PC-9 (cell line): ENCODE results near the gene BIK. TPM values are rescaled to one million over a fixed set of nuclear protein-coding genes. Genes with fewer than 3 reads are reported as not detected.

Experiments
- BruUV-seq: library from RNA; stranded (reverse); fragments of 400-500 nt; replicated peaks from 2 replicates; lab custom pipeline; 2021; lab: Mats Ljungman, UMichigan
- CTCF ChIA-PET: fragments of 300-600 bp; sonication (Branson Sonifier 250); formaldehyde crosslinking; loops from one replicate; lab custom pipeline; 2022; ENCODE audit warnings: antibody characterized with exemption; lab: Charles Lee
- POLR2A ChIA-PET: fragments of 300-600 bp; sonication (Branson Sonifier 250); formaldehyde crosslinking; loops from one replicate; lab custom pipeline; 2022; ENCODE audit warnings: antibody characterized with exemption; ENCODE audit not compliant: unreplicated experiment; lab: Charles Lee
- DNase-seq, 2 experiments: peaks; one replicate each; pipeline versions ENCODE4 v3.0.0 to v3.0.0-alpha.2; 2015 to 2022; ENCODE audit warnings: mixed read lengths in 1 of 2
- H2AFZ ChIP-seq: fragments of 200-600 bp; sonication (generic); 2 replicates; pipeline ENCODE4 v1.8.1; 2017; ENCODE audit warnings: antibody characterized with exemption
- H3F3A ChIP-seq: fragments of 200-600 bp; sonication (generic); 2 replicates; pipeline ENCODE4 v1.8.1; 2017; ENCODE audit warnings: antibody characterized with exemption, mild to moderate bottlenecking, low read depth; ENCODE audit not compliant: insufficient read depth
- H3K27ac ChIP-seq: fragments of 200-600 bp; sonication (generic); 2 replicates; pipeline ENCODE4 v1.6.1; 2016; ENCODE audit warnings: mixed run types
- H3K27me3 ChIP-seq: fragments of 200-600 bp; sonication (generic); 2 replicates; pipeline ENCODE4 v1.6.1; 2016; ENCODE audit warnings: low read depth, mixed run types; ENCODE audit not compliant: insufficient read depth
- H3K36me3 ChIP-seq: fragments of 200-600 bp; sonication (generic); 2 replicates; pipeline ENCODE4 v1.6.1; 2016; ENCODE audit warnings: low read depth, mixed run types
- H3K4me1 ChIP-seq: fragments of 200-600 bp; sonication (generic); replicated peaks from 2 replicates; pipeline ENCODE4 v1.6.1; 2016; ENCODE audit warnings: mixed run types; ENCODE audit not compliant: insufficient read depth
- H3K4me2 ChIP-seq: fragments of 200-600 bp; sonication (generic); 2 replicates; pipeline ENCODE4 v1.6.1; 2017; ENCODE audit warnings: mixed run types
- H3K4me3 ChIP-seq: fragments of 200-600 bp; sonication (generic); 2 replicates; pipeline ENCODE4 v1.6.1; 2016; ENCODE audit warnings: mixed run types
- H3K79me2 ChIP-seq: fragments of 200-600 bp; sonication (generic); 2 replicates; pipeline ENCODE4 v1.6.1; 2017; ENCODE audit warnings: low read depth, mixed run types
- H3K9me2 ChIP-seq: fragments of 200-600 bp; sonication (generic); 2 replicates; pipeline ENCODE4 v1.8.1; 2017; ENCODE audit warnings: mild to moderate bottlenecking; ENCODE audit not compliant: insufficient read depth
- H3K9me3 ChIP-seq: fragments of 200-600 bp; sonication (generic); 2 replicates; pipeline ENCODE4 v1.8.1; 2016; ENCODE audit warnings: low read depth; ENCODE audit not compliant: insufficient read depth
- H4K20me1 ChIP-seq: fragments of 200-600 bp; sonication (generic); 2 replicates; pipeline ENCODE4 v1.8.1; 2017; ENCODE audit not compliant: insufficient read depth
- CTCF ChIP-seq: fragments of 200-600 bp; sonication (generic); conservative IDR thresholded peaks from 2 replicates; pipeline ENCODE4 v1.6.1; 2017; ENCODE audit warnings: mixed run types, antibody characterized with exemption, mild to moderate bottlenecking, moderate library complexity
- EZH2 ChIP-seq: fragments of 200-600 bp; sonication (generic); IDR thresholded peaks from 2 replicates; pipeline ENCODE4 v1.8.0; 2017; ENCODE audit warnings: antibody characterized with exemption, low read depth
- intact Hi-C: fragments of 100-400 bp; cut with micrococcal nuclease; formaldehyde crosslinking; loops from one replicate; pipeline ENCODE4 v1.10.0; 2022; ENCODE audit not compliant: unreplicated experiment
- total RNA-seq: library from RNA; stranded (reverse); gene quantifications from 2 replicates; pipeline ENCODE4 v1.2.3, GENCODE V29; 2021

BIK gene
- total RNA-seq, 1 experiment from 2014 or later = 10.6 TPM

- intact Hi-C loops = loop anchor here (5.0 to 10.0 kb wide), 2 partner anchors 134 to 207 kb away; no protein-coding TSS in a partner anchor
- DNase-seq = peak; percentile 69 to 73
- ChIA-PET CTCF (no interaction called here), POLR2A (no interaction called here)
- H3K36me3 ChIP-seq = peaks cover 16% of the 10 kb centered on the region; the same call in 1 of the 2 replicates
- H3F3A ChIP-seq = peaks cover 54% of the 10 kb centered on the region
- no peak overlapping the region for H2AFZ ChIP-seq
- H3K27me3 ChIP-seq = no peaks in the 10 kb centered on the region
- H3K27ac ChIP-seq = peak overlapping the region; percentile 92
- TF ChIP-seq CTCF (no peak), EZH2 (no peak)
- no peaks in the 10 kb centered on the region; the same call in 1 of the 2 replicates for H3K79me2 ChIP-seq
- no TSS peak for BruUV-seq
- peaks cover 12% of the 10 kb centered on the region; the same call in 1 of the 2 replicates for H4K20me1 ChIP-seq
- no peaks in the 10 kb centered on the region for H3K9me2 ChIP-seq
- H3K4me2 ChIP-seq = peak overlapping the region; percentile 73
- H3K4me3 ChIP-seq = no peak overlapping the region
- peaks cover 46% of the 10 kb centered on the region for H3K4me1 ChIP-seq
- H3K9me3 ChIP-seq = no peaks in the 10 kb centered on the region
These were observed 18.4 kb downstream of the BIK start for GRCh38 chr22:43128928-43129424.

GRCh38 chr22:43129426-43130425, 19.2 kb downstream of the BIK start:
- peak overlapping the region; percentile 73 for H3K4me2 ChIP-seq
- no TSS peak for BruUV-seq
- no peaks in the 10 kb centered on the region; the same call in 1 of the 2 replicates for H3K79me2 ChIP-seq
- ChIA-PET CTCF (interaction anchor here (0.6 to 0.7 kb wide), 2 partner anchors 19 to 216 kb away, joined by 8 to 9 read pairs; no protein-coding TSS in a partner anchor), POLR2A (interaction anchor here (0.8 kb wide), 1 partner anchor 92 kb away, joined by 19 read pairs; no protein-coding TSS in a partner anchor)
- H3K27me3 ChIP-seq = no peaks in the 10 kb centered on the region
- peaks cover 46% of the 10 kb centered on the region for H3K4me1 ChIP-seq
- H4K20me1 ChIP-seq = peaks cover 16% of the 10 kb centered on the region; the same call in 1 of the 2 replicates
- TF ChIP-seq CTCF (no peak), EZH2 (no peak)
- no peak overlapping the region for H2AFZ ChIP-seq
- H3K4me3 ChIP-seq = no peak overlapping the region
- DNase-seq = peak in 1 of 2 experiments; percentile 27
- H3K27ac ChIP-seq = peak overlapping the region; percentile 92
- no peaks in the 10 kb centered on the region for H3K9me3 ChIP-seq
- peaks cover 17% of the 10 kb centered on the region; the same call in 1 of the 2 replicates for H3K36me3 ChIP-seq
- no peaks in the 10 kb centered on the region for H3K9me2 ChIP-seq
- intact Hi-C loops = loop anchor here (5.0 to 10.0 kb wide), 2 partner anchors 135 to 207 kb away; no protein-coding TSS in a partner anchor
- H3F3A ChIP-seq = peaks cover 60% of the 10 kb centered on the region

GRCh38 chr22:43131773-43132501, 21.4 kb downstream of the BIK start:
- no peak overlapping the region for H3K4me2 ChIP-seq
- H2AFZ ChIP-seq = no peak overlapping the region
- TF ChIP-seq CTCF (no peak), EZH2 (no peak)
- BruUV-seq = no TSS peak
- peaks cover 25% of the 10 kb centered on the region for H3K36me3 ChIP-seq
- intact Hi-C loops = no loop called here
- no peaks in the 10 kb centered on the region for H3K27me3 ChIP-seq
- ChIA-PET CTCF (no interaction called here), POLR2A (interaction anchor here (0.5 kb wide), 1 partner anchor 15 kb away, joined by 8 read pairs; no protein-coding TSS in a partner anchor)
- peaks cover 26% of the 10 kb centered on the region for H4K20me1 ChIP-seq
- no peak for DNase-seq
- H3K4me3 ChIP-seq = no peak overlapping the region
- H3K79me2 ChIP-seq = peaks cover 3% of the 10 kb centered on the region; the same call in 1 of the 2 replicates
- H3F3A ChIP-seq = peaks cover 46% of the 10 kb centered on the region
- no peaks in the 10 kb centered on the region for H3K9me2 ChIP-seq
- peaks cover 32% of the 10 kb centered on the region for H3K4me1 ChIP-seq
- no peaks in the 10 kb centered on the region for H3K9me3 ChIP-seq
- no peak overlapping the region for H3K27ac ChIP-seq
